Occipital lobe (tissue), 2 donors: ENCODE data around the gene VDR. TPM values are rescaled to one million over a fixed set of nuclear protein-coding genes. Genes with fewer than 3 reads are reported as not detected.

ENCODE experiments used
- DNase-seq: peaks from one replicate; lab custom pipeline; 2025; lab: John Stamatoyannopoulos, UW
- total RNA-seq: library from RNA; depleted of rRNA; stranded (reverse); fragments of >200 nt; gene quantifications from one replicate; pipeline ENCODE4 v1.2.3, GENCODE V29; 2014

The VDR gene
- total RNA-seq, 1 donor from 2014 or later: not detected

DNA sequence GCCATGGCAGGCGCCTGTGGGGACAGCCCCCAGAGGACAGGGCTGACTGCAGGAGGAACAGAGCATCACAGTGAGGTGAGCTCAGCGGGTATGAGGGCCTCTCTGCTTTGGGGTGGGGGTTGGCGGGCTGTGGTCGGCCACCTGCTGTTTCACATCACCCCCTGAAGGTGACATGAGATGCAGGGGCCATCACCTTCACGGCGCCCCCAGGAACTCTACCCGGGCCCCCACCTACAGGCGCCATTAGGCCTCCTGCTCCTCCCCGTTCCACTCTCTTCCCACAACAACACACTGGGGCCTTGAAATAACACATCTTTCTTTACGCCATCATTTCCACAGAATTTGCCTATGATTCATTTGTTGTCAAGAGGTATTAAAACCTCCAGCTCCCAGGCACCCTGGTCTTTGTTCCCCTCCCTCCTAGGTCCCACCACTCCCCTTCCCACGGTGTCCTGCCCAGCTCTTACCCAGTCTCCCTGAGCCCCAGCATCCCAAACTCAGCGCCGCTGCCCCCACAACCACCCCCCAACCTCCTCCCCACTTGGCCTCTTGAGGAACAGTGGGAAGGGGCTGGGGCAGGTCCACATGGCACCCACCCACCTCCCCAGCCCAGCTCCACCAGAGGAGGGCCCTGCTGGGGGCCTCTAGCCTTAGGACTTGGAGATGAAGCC is 72.4 kb downstream of the VDR start:
- no peak for DNase-seq

DNA sequence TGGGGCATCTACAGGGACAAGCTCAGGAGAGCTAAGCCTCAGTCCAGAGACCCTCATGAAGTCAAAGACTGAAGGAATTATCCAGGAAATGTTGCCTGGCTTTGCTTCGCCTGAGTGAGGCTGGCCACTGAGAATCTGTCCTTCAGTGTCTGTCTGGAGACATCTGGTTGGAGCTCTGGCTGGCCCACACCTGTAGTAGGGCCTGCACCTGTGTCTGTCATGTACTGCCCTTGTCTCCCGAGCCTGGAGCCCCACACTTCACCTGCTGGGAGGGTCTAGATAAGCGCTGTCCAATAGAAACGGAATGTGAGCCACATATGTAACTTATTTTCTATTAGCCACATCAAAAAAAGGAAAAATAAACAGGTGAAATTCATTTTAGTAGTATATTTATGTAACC is 75.2 kb downstream of the VDR start:
- no peak for DNase-seq

DNA sequence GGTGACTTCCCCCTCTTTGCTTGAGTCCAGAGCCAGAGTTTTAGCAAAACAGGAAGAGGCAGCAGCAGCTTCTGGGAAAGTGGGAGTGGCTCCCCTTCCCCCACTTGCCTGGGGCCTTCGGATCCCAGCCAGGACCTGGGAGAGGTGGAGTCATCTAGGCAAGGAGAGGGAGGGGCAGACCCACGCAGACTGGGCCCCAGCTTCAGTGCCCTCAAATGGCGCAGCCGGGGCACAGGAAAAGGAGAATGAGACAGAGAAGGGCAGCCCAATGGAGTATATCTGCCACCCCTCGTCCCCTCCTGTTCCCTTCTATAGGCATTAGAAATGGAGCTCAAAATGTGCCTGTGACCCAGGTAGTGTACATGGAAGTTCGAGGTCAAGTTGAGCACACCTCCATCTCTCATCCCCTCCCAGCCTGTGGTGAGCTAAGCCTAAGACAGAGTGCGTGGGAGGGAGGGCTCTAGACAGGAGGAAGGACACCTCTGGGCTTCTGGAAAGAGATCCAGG is 75.8 kb downstream of the VDR start:
- no peak for DNase-seq

DNA sequence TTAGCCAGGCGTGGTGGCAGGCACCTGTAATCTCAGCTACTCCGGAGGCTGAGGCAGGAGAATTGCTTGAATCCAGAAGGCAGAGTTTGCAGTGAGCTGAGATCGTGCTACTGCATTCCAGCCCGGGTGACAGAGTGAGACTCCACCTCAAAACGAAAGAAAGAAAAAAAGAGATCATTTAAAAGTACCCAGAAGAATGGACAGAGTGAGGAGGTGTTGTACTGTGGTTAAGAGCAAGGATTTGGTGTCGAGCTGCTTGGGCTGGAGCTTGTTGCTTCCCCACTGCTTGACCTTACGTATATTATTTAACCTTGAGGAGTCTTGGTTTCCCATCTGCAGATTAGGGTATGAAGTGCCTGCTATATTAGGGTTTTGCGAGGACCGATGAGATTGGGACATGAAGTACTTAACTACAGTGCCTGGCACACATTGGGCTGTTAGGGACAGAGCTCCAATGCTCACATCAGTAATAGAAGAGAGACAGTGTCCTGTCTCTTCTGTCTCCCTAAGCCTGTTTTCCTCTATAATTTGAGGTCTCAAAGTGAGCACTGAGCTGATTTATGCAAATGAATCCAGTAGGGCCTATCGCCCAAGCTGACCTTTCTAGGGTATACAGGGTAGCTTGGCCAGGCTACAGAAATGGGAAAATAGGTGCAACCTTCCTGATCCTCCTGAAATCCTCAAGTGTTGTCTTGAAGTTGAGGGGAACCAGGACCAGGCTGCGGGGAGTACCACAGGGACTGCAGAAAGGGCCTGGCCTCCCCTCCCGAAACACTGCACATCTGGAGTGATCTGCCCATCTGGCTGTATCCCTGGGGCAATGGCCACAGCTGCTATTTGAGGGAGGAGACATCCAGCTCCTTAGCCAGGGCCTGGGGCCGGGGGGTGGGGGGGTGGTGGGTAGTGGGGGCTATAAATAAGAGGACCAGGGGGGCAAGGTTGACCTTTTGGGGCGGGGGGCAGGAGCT is 76.5 kb downstream of the VDR start:
- no peak for DNase-seq

DNA sequence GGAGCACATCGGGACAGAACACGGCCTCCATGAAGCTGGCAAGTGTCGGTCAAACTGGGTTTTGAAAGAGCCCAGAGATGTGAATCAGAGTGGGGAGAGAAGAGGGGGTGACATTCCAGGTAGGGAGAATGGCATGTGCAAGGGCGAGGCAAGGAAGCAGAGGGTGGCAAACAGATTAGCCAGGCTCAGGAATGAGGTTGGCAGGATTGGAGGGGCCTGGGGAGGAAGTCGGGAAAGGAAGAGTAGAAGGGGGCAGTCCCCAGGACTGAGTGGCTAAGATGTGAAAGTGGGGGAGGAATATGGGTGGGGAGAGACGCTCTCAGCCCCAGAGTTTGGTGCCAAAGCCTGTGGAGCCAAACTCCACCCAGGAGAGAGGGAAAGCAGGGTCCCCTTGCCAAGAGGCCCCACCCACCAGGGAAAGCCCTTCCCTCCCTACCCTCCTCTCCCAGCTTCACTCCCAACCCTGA is 79.6 kb downstream of the VDR start:
- DNase-seq: no peak

DNA sequence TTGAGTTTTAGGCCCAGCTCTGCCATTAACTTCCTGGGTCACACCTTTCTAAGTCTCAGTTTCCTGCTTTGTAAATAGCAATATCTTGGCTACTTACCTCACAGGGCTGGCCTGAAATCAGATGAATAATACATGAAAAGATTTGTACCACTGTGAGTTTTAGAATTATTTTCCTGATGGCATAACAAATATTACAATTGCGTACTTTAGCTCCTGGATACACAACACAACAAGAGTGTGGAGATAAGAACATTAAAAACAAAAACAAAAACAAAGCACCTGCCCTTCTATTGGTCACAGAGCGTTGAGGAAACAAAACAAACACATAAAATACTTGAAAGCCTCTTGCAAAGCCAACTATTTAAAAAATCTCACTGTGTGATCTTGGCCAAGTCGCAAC is 80.2 kb downstream of the VDR start:
- no peak for DNase-seq

DNA sequence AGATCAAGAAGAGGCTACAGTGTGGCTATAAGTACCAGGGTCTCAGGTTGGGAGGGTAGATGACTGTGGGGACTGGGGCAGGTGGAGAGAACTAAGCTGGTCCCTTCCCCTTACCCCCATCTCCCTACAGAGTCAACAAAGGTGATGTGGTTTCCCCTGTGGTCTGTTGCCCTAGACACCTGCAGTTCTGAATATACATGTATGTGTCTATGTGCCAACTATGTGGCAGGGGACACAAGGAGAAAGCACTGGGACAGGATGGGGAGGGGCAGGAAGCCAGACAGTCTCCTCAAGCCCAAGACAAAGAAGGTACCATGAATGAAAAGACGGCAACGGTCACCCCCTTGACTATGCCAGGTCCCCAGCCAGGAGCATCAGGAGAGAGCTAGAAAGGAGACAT is 80.6 kb downstream of the VDR start:
- no peak for DNase-seq

DNA sequence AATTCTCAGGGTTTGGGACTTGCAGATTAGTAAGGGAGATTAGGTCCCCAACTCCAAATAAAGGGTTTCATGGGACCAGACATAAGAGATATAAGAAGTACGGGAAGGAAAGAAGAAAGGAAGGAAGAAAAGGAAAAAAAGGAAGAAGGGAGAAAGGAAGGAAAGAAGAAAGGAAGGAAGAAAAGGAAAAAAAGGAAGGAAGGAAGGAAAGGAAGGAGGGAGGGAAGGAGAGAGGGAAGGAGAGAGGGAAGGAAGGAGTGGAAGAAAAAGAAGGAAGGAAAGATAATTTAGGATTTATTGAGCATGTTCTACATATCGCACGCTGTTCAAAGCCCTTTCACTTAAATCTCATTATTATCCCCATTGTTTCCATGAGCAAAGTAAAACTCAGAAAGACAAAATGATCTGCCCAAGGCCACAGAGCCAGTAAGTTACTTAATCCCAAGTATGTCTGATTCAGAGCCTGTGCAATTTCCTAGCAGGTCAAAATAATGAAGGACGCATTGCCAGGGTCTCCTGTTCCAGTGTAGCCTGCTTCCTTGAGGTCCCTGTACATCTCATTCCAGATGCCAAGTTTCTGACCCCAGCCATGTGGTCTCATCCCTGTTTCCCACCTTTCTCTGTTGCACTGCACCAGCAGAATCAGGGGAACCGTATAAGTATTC is 81.2 kb downstream of the VDR start:
- DNase-seq: no peak

DNA sequence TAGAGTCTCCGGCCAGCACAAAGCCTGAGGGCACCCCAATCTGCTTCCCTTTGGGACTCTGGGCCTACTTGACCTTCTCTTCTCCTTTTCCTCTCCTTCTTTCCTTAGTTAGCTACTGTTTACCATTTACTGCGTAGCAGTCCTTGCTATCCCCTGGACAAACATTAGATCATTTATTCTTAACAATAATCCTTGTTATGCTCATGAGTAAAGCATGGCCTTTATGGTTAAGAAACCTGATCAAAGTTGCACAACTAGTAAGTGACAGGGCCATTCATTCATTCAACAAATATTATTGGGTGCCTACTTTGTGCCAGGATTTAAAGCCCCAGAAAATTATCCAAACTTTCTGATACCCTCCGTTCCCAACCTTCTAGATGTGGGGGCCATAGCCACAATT is 81.9 kb downstream of the VDR start:
- no peak for DNase-seq

DNA sequence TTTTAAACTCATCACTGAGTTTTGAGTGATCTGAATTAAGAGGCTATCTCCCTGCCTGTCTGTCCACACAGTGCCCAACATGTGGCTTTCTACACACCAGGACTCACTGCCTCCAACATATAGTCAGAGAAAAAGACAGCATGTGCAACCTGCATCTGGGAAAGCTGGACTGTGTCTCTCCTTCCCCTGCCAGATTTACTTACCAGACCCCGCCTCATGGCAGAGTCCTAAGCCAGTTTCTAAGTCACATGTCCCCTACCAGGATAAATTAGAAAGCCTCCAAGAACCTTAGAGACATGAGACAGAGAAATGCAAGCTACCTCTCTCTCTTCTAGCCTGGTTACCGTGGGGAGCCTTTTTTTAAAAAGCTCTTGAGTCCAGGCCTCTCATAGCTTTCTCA is 82.4 kb downstream of the VDR start:
- DNase-seq: no peak

DNA sequence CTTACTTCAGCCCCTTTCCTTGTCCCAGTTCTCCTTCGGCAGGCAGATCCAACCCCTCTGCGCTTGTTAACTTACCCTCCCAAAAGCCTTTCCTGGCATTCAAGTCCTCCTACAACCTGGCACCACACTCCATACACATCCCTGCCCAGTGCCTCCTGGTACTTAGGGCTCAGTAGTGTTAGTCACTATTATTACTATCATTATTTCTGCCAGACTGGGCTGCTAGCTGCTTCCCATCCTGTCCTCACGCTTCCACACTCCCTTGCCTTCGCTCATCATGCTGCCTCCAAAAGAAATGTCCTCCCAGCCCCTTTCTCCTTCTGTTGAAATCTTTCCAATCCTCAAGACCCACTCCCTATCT is 83.5 kb downstream of the VDR start:
- DNase-seq: no peak

DNA sequence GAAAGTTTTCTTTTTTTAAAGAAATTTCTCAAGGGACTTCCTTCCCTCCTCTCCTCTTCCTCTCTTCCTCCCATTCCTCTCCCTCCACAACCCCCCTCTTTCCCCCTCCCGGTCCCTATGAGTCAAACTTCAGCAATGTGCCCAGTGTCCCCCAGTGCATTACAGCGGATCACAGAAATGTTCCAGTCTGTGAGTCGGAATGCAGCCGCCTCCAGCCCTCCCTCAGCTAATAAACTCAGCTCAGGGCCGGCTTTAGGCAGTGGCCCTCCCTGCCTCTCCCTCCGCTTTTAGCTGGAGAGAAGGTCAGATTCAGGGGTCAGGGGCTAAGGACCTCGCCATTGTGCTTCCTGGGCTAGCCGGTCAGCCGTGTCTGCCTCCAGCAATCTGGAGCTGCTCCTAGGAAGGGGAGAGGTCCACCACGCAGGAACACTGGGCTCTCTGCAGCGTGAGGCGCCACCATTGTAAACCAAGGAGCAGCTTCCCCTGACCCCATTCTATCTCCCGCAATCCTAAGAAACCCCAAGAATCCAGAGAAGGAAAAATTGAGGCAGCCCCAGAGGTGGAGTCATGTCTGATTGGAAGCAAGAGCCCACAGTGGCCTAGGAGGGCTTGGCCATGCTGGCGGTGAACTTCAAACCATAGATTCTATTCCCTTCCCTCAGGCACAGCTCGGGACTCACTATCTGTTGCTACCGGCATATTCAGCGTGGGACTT is 84.0 kb downstream of the VDR start:
- peak; percentile 42 for DNase-seq

DNA sequence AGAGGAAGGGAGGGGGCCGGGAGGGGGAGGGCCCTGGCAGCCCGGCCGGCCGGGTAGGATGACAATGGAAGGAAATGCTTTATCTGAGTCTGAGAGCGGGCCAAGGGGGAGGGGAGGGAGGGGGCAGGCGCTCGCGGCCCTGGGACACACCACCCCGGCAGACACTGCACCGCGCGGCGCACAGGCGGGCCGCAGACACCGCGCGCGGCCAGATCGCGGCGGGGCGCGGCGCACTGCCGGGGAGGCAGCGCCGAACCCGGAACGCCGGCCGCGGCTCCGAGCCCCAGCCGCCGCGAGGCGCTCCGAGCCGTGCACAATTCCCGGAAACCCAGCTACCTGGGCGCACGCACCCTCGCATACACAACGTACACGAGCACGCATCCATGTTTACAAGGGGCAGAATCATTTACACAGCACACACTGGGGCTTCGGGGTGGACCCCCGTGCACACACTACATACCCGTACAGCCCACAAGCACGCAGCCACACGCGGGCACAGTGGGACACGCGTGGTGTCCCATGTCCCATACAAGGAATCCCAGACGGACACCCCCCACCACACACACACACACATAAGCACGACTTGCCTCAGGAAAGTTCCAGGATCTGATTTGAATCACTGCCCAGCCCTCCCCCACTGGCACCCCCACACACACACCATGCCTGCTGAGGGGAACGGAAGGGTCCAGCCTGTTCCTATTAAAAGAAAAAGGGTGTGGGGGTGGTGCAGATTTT is 84.7 kb downstream of the VDR start, which contains the start of gene HDAC7:
Gene HDAC7, minus strand, starts transcription at position 8 of the 735 bp plus-strand sequence. CDS start 118 bp downstream, outside the sequence.
- peak; percentile 78 for DNase-seq

DNA sequence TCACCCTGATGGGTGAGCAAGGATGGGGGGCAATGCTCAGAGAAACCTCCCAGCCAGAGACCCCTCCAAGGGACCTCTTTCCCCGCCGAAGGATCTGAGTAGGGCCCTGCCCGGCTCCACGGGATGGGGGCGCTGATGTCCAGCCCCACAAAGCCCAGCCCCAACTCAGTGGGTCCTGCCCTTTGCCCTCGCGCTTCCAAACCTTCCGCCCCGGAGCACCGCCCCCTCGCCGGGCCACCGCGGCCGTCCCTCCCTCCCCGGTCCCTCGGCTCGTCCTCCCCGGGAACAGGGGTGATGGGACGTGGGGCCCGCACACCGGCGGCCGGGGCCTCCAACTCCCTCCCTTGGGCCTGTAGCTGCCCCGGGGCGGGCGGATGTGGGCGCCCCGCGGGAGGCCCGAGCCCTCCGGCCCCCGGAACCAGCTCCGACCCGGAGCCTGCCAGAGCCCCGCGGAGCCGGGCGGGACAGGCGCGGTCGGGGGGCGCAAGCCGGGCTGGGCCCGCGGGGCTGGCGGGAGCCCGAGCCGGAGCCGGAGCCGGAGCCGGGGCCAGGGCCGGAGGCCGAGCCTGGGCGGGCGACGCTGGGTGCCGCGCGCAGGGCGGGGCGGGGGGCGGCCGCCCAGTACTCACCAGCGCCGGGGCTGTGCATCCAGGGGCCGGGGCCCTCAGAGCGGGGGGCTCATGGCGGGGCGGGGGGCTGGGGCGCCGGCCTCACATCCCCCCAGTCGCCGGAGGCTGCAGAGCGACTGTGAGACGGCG is 85.5 kb downstream of the VDR start:
- peak; percentile 24 for DNase-seq

DNA sequence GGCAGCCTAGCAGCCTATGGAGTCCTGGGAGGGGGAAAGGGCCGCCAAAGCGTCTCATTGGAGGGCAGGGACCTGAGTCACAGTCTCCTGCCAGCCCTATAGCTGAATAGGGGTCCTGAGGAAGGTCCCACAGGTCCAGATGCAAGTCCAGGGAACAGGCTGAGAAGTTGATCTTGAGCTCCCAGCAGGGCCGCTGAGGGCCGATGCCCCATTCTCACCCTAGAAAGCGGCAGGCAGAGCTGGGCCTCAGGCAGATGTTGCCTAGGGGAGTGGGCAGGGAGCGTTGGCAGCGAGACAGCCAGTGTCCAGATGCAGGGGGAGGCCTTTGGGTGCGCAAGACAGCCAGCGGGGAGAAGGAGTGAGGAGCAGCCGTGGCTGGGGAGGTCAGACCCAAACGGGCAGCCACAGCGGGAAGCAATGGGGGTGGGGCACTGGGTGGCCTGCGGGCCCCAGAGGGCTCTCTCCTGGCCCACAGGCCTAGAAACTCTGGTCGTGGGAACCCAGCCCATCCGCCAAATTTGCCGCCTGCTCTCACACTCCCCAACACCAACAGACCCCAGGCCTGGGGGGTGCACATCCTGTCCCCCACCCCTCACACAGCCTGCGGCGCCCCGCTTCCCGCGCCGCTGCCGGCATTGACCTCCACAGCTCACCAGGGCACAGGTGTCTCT is 86.2 kb downstream of the VDR start:
- no peak for DNase-seq

DNA sequence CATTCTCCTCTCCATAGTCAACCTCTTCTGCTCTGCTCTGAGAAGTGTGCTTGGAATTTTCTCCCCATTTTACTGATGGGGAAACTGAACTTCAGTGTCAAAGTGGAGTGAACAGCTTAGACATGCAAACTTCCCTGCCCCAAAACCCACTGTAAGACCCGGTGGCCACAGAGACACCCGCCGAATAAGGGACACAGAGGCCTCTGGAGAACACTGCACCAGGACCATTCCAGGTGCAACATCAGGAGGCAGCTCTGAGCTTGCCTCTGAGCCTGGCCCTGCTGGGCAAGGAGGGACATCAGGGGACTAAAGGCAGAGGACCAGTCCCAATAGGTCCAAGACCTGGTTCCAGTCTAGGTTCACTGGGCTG is 86.8 kb downstream of the VDR start:
- no peak for DNase-seq

DNA sequence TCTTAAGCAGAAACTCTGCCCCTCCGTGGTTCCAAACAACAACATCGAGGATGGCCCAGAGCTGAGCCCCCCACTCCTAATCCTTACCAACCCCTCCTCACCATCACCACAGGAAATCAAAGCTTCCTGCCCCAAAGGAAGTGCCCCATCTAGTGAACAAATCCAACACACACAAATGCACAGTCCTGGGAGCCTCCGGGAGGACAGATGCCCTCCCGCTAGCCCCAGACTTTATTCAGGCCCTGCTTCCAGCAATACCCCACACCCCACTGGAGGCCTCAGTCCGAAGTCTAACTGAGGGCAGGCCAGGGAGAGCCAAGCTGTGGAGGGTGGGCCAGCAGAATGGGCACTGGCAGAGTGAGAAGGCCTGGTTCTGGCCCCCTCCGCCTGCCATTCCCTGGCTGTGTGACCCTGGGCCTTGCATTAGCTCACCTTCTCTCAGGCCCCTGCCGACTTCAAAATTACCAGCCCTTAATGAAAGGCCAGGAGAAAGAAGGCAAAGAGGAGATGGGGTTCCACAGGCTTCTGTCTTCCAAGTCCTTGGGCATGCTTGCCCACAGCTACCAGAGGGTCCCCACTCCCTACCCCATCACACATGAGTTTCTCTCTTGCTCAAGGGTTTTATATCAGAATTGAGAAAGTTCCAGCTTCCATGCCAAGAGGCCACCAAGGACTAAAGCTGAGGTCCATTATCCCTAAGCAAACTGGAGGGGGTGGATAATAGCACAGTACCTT is 87.4 kb downstream of the VDR start:
- DNase-seq: no peak

DNA sequence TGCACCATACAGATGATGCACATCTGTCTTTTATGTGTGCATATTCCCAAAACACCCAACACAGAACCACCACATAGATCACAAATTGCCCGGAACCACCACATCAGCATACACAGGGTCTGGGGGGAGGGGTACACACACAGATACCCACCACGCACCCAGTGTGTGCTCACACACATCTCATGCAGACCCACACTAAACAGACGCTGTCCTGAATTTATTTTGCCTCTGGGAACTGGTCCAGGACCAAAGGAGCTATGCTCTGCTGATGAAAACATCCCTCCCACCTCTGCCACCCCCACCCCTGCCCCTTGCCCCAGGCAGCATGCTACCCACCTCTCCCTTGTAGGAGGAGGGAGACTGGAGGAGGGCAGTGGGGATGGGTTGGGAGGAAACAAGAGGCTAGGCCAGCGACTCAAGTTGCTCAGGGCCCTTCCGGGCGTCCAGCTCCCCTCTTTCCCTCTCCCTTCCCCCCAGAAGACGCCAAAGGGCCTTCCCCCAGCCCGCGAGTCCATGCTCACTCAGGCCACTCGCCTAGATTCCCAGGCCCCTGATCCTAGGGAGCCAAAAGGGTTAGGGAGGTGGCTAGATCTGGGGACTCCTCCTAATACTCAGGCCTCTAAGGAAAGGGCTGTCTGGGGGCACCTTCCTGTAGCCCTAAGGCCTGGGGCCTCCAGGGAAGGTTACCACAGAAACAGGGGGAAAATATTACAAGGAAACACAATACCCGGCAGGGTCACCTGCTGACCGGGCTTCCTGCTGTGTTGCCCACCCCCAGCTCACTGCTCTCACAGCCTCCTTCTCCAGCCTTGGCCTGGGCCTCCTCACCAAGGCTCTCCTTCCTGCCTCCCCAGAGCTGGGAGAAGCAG is 88.2 kb downstream of the VDR start:
- no peak for DNase-seq
